GM12874 (cell line): ENCODE data around the gene ASTN2.

Source experiments
- TF ChIP-seq, protein P1 (sequence below): IDR thresholded peaks from 2 replicates; pipeline ENCODE4 v1.5.1; 2011; ENCODE audit warnings: low read depth, mild to moderate bottlenecking, control low read depth, low read length, moderate library complexity; ENCODE audit not compliant: insufficient read depth

The ASTN2 gene

DNA sequence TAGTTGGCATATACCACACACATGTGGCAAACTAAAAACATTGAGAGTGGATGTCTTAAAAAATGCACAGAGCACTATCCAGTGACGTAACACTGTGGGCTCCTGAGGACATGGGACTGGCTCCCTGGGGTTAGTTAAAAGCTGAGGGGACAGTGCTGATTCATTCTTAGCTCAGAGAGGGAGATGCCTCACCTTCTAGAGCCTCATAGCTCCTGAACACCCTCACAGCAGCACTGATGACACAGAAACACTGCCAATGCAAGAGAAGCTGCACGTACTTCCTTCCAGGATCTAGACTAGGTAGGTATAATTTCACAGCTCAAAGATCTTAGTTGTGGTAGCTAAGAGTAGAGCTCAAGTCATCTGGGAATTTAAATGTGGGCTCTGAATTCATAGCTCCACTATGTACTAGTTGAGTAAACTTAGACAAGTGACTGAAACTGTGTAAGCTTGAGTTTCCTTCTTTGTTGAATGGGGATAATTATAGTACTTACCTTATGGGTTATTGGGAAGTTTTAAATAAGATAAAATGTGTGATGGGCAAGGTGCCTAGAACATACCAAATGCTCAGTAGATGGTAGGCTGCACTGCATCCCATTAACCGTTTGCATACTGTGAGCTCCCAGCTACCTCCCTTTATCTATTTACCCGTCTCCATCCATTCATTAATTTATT is 279.9 kb downstream of the ASTN2 start:
- TF ChIP-seq, protein P1, sequence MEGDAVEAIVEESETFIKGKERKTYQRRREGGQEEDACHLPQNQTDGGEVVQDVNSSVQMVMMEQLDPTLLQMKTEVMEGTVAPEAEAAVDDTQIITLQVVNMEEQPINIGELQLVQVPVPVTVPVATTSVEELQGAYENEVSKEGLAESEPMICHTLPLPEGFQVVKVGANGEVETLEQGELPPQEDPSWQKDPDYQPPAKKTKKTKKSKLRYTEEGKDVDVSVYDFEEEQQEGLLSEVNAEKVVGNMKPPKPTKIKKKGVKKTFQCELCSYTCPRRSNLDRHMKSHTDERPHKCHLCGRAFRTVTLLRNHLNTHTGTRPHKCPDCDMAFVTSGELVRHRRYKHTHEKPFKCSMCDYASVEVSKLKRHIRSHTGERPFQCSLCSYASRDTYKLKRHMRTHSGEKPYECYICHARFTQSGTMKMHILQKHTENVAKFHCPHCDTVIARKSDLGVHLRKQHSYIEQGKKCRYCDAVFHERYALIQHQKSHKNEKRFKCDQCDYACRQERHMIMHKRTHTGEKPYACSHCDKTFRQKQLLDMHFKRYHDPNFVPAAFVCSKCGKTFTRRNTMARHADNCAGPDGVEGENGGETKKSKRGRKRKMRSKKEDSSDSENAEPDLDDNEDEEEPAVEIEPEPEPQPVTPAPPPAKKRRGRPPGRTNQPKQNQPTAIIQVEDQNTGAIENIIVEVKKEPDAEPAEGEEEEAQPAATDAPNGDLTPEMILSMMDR: no peak

DNA sequence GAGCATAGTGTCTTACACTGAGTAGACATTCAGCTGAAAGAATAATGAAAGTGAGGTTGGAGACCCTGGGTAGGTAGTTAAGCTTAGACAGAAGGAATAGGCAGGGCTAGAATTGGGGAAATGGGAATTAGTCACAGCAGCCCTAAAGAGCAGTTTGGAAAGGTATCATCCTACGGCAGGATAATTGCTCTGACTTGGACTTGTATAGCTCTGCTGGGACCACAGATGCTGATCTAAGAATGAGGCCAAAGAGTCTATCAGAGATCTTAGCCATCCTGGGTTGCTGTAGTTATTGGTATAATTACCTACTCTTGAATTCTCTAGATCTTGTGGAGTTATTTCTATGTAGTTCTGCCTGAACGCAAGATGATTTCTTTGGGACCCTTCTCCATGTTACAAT is 288.0 kb downstream of the ASTN2 start:
- TF ChIP-seq, protein P1: no peak

DNA sequence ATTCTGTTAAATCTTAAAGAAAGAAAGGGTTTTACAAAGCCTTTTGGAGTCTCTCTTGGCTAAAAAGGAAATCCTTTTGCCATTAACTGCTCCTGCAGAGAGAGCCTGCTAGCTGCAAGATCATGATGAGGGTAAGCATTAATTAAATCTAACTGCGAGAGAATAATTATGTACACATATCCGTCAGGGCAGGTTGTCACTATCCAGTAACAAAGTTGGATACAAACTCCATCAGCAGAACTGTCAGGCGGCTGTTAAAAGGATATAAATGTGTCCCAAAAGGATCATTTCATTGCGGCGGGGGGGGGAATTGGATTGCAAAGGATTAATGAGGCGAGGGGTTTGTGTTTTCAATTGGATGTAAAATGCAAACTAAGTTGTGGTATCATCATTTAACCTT is 289.3 kb downstream of the ASTN2 start:
- TF ChIP-seq, protein P1: no peak

DNA sequence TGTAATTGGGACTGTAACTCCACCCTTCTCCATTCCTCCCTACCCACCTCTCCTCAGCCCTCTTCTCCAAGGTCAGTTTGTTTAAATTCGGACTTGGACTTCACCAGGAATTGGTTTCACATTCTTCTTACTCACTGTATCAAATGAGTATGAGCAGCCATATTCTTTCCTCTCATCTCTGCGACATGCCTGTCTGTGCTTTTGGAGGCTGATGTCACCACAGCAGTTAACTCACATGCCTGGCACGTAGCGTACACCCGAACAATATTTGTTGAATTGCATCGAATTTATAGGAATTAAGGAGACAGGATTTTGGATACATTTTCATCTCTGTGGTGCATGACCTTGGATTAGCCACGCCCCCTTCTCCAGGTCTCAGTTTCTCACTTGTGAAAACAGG is 291.1 kb downstream of the ASTN2 start:
- TF ChIP-seq, protein P1: no peak

DNA sequence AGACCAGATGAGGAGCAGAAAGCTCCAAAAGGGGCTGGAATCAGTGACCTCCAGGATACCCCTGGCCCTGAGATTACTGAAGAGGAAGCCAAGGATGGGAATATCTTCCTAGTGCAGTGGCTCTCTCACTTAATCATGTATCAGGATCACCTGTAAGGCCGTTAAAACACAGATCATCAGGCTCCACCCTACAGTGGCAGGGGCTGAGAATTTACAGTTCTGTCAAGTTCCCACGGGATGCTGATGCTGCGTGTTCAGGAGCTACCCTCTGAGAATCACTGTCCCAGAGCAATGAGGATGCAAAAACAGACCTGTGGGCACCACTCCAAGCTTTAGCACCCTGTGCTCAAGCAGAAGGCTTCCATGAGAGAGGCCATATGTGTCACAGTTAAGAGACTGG is 291.9 kb downstream of the ASTN2 start:
- TF ChIP-seq, protein P1: no peak

DNA sequence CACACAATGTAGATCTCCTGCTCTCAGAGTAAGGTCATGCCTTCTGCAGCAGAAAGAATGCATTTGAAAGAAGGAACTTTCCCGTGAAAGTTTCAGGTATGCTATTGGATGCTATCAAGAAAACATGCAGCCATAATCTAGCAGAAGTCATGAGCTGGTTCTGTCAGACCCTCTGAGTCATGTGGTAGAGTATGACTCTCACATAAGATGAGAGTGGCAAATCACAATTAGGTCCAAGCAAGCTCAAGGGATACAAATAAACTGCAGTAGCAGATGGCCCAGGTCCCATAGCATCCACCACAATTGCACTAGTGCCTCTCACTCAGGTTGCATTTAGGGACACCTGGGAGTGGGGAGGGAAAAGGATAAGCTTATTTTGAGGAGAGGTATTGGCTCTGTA is 292.8 kb downstream of the ASTN2 start:
- TF ChIP-seq, protein P1: no peak

DNA sequence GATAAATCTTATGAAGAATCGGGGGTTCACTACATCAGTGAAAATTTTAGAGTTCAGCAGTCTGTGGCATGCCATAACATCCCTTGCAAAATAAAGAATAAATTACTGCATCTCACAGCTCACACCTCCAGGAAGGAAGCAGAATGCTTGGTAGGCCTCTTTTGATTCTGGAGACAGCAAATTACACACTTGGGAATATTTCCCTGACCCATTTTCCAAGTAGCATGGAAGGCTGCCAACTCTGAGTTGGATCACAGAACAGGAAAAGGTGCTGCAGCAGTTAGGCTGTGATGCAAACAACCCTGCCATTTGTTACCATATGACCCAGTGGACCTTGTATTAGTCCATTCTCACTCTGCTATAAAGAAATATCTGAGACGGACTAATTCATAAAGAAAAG is 293.5 kb downstream of the ASTN2 start:
- TF ChIP-seq, protein P1: no peak

DNA sequence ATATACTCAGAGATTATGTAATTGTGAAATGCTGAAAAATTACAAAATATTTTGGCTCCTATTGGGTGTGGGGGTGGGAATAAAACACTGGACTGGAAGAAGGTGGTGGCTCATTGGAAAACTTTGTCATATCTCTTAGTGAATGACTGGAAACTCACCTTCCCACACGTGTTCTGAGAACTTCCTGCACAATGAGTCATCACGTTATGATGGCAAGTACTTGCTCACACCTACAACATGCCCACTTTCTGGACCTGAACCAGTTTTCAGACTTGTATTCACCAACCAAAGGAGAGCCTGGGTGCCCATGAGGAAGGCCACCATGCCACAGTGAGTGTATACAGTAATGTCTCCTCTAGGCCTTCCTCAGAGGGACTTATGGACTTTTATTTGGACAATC is 294.8 kb downstream of the ASTN2 start:
- TF ChIP-seq, protein P1: no peak
